H1 (cell line): ENCODE results near the gene CDC42BPB. TPM values are rescaled to one million over a fixed set of nuclear protein-coding genes. Genes with fewer than 3 reads are reported as not detected.

ENCODE experiments used
- CTCF ChIA-PET: fragments of 300-600 bp; sonication (Branson Sonifier 250); formaldehyde crosslinking; loops from one replicate; lab custom pipeline; 2021; ENCODE audit not compliant: partially characterized antibody; lab: Charles Lee
- POLR2A ChIA-PET: fragments of 300-600 bp; sonication (Branson Sonifier 250); formaldehyde crosslinking; loops from one replicate; lab custom pipeline; 2021; ENCODE audit warnings: inconsistent platforms; ENCODE audit not compliant: partially characterized antibody; lab: Charles Lee
- DNase-seq, 2 experiments: peaks; one replicate each; pipeline versions ENCODE4 v3.0.0 to v3.0.0-alpha.2; 2010 to 2022; ENCODE audit warnings: low spot score in 2 of 2, low read depth in 1 of 2, mixed read lengths in 1 of 2
- FAIRE-seq: peaks from 2 replicates; lab custom pipeline; 2011; peaks lifted over from hg19 to GRCh38; lab: Jason Lieb, UNC
- H2AFZ ChIP-seq: 2 replicates; pipeline ENCODE4 v1.8.1; 2012; ENCODE audit warnings: low read length, inconsistent platforms
- H2AK5ac ChIP-seq: 2 replicates; pipeline ENCODE4 v1.6.1; 2013; ENCODE audit warnings: low read depth, low read length
- H2BK120ac ChIP-seq: replicated peaks from 2 replicates; pipeline ENCODE3; 2013; ENCODE audit warnings: low read depth, low read length, inconsistent platforms
- H2BK12ac ChIP-seq: 2 replicates; pipeline ENCODE4 v1.6.1; 2013; ENCODE audit warnings: low read depth, low read length
- H2BK15ac ChIP-seq: 2 replicates; pipeline ENCODE4 v1.6.1; 2013; ENCODE audit warnings: low read length
- H2BK20ac ChIP-seq: 2 replicates; pipeline ENCODE4 v1.6.1; 2013; ENCODE audit warnings: low read length
- H2BK5ac ChIP-seq: 2 replicates; pipeline ENCODE4 v1.6.1; 2013; ENCODE audit warnings: low read depth, low read length
- H3K14ac ChIP-seq: 2 replicates; pipeline ENCODE4 v1.6.1; 2013; ENCODE audit warnings: inconsistent platforms; ENCODE audit not compliant: insufficient read length
- H3K18ac ChIP-seq: 2 replicates; pipeline ENCODE4 v1.6.1; 2013; ENCODE audit warnings: low read length; ENCODE audit errors: extremely low read depth
- H3K23ac ChIP-seq: 2 replicates; pipeline ENCODE4 v1.6.1; 2013; ENCODE audit warnings: inconsistent platforms; ENCODE audit not compliant: insufficient read length
- H3K23me2 ChIP-seq: 2 replicates; pipeline ENCODE4 v1.6.1; 2013; ENCODE audit warnings: low read depth, low read length
- H3K27ac ChIP-seq: 2 replicates; pipeline ENCODE4 v1.6.1; 2011; ENCODE audit warnings: low read depth, low read length, inconsistent platforms
- H3K27me3 ChIP-seq, 4 experiments: replicated peaks in 1 of 4; 1 replicate in 1 of 4; 2 replicates in 3 of 4; pipeline versions ENCODE4 v1.6.1 to v1.8.1; 2011 to 2013; ENCODE audit warnings: low read length in 3 of 4, mild to moderate bottlenecking in 3 of 4, inconsistent platforms in 2 of 4, mixed read lengths in 2 of 4, moderate library complexity in 1 of 4; ENCODE audit not compliant: control insufficient read depth in 3 of 4, insufficient read depth in 3 of 4; ENCODE audit errors: extremely low read depth in 1 of 4
- H3K36me3 ChIP-seq, 4 experiments: 2 replicates each; pipeline versions ENCODE4 v1.6.1 to v1.8.1; 2011 to 2013; ENCODE audit warnings: mild to moderate bottlenecking in 4 of 4, low read length in 3 of 4, moderate library complexity in 2 of 4, control low read depth in 1 of 4, inconsistent platforms in 1 of 4; ENCODE audit not compliant: insufficient read depth in 4 of 4, control insufficient read depth in 2 of 4
- H3K4ac ChIP-seq: replicated peaks from 2 replicates; pipeline ENCODE3; 2013; ENCODE audit warnings: low read length, low read depth, mixed read lengths, inconsistent platforms; ENCODE audit not compliant: insufficient read length
- H3K4me1 ChIP-seq, 4 experiments: replicated peaks in 1 of 4; 1 replicate in 1 of 4; 2 replicates in 3 of 4; pipeline versions ENCODE4 v1.6.1 to v1.8.1; 2011 to 2013; ENCODE audit warnings: low read length in 3 of 4, inconsistent platforms in 2 of 4, mixed read lengths in 1 of 4; ENCODE audit not compliant: insufficient read depth in 4 of 4, control insufficient read depth in 3 of 4
- H3K4me2 ChIP-seq, 2 experiments: 2 replicates each; pipeline versions ENCODE4 v1.6.1 to v1.8.1; 2011 to 2013; ENCODE audit warnings: low read depth in 2 of 2, low read length in 2 of 2, control low read depth in 1 of 2, inconsistent platforms in 1 of 2, mild to moderate bottlenecking in 1 of 2; ENCODE audit not compliant: insufficient read depth in 1 of 2
- H3K4me3 ChIP-seq, 4 experiments: fragments of 200-600, 300-600 bp in 1 of 4; sonication (generic), shearing (Covaris generic), sonication (Bioruptor Twin) in 1 of 4; 2 replicates each; pipeline versions ENCODE4 v1.5.1 to v1.8.1; 2011 to 2016; ENCODE audit warnings: low read length in 4 of 4, low read depth in 3 of 4, control low read depth in 2 of 4, inconsistent platforms in 2 of 4, mild to moderate bottlenecking in 2 of 4, mixed read lengths in 1 of 4, moderate library complexity in 1 of 4; ENCODE audit not compliant: insufficient read depth in 2 of 4; ENCODE audit errors: extremely low read depth in 1 of 4
- H3K56ac ChIP-seq: replicated peaks from 2 replicates; pipeline ENCODE3; 2013; ENCODE audit warnings: low read depth, mild to moderate bottlenecking, mixed read lengths, low read length, inconsistent platforms; ENCODE audit not compliant: insufficient read length
- H3K79me1 ChIP-seq: 2 replicates; pipeline ENCODE4 v1.6.1; 2013; ENCODE audit warnings: low read depth, low read length, control low read depth
- H3K79me2 ChIP-seq, 2 experiments: 2 replicates each; pipeline versions ENCODE4 v1.6.1 to v1.8.1; 2012 to 2013; ENCODE audit warnings: low read length in 2 of 2, mild to moderate bottlenecking in 2 of 2, inconsistent platforms in 1 of 2; ENCODE audit not compliant: insufficient read depth in 2 of 2, control insufficient read depth in 1 of 2
- H3K9ac ChIP-seq, 4 experiments: replicated peaks in 1 of 4; 1 replicate in 1 of 4; 2 replicates in 3 of 4; pipeline versions ENCODE4 v1.6.1 to v1.8.1; 2011 to 2013; ENCODE audit warnings: low read depth in 3 of 4, low read length in 3 of 4, control low read depth in 2 of 4, mild to moderate bottlenecking in 2 of 4, moderate library complexity in 2 of 4, inconsistent platforms in 1 of 4; ENCODE audit errors: extremely low read depth in 1 of 4
- H3K9me3 ChIP-seq, 2 experiments: 2 replicates each; pipeline versions ENCODE4 v1.6.1 to v1.8.1; 2012 to 2013; ENCODE audit warnings: mild to moderate bottlenecking in 2 of 2, moderate library complexity in 2 of 2, control low read depth in 1 of 2, inconsistent platforms in 1 of 2, low read depth in 1 of 2, low read length in 1 of 2, mixed read lengths in 1 of 2; ENCODE audit not compliant: insufficient read depth in 2 of 2
- H4K20me1 ChIP-seq, 2 experiments: replicated peaks in 1 of 2; 2 replicates each; pipeline versions ENCODE3 to v1.8.1; 2011 to 2013; ENCODE audit warnings: inconsistent platforms in 2 of 2, low read length in 2 of 2, mild to moderate bottlenecking in 1 of 2; ENCODE audit not compliant: insufficient read depth in 2 of 2, control insufficient read depth in 1 of 2
- H4K5ac ChIP-seq: 2 replicates; pipeline ENCODE4 v1.6.1; 2013; ENCODE audit warnings: low read length, low read depth, mixed read lengths, inconsistent platforms; ENCODE audit not compliant: insufficient read length
- H4K8ac ChIP-seq: 2 replicates; pipeline ENCODE4 v1.8.0; 2013; ENCODE audit warnings: mild to moderate bottlenecking, moderate library complexity, low read length, inconsistent platforms; ENCODE audit not compliant: insufficient read depth; ENCODE audit errors: extremely low read depth
- H4K91ac ChIP-seq: replicated peaks from 2 replicates; pipeline ENCODE3; 2013; ENCODE audit warnings: low read length, mixed read lengths, inconsistent platforms; ENCODE audit not compliant: insufficient read length
- BRCA1 ChIP-seq: IDR thresholded peaks from 2 replicates; pipeline ENCODE4 v1.6.1; 2012; ENCODE audit warnings: low read depth, low read length, improper control_type of control experiment
- EGR1 ChIP-seq: IDR thresholded peaks from 2 replicates; pipeline ENCODE4 v1.6.1; 2011; ENCODE audit warnings: low read depth, low read length, borderline replicate concordance
- NRF1 ChIP-seq: IDR thresholded peaks from 2 replicates; pipeline ENCODE4 v1.6.1; 2011; ENCODE audit warnings: mild to moderate bottlenecking, low read depth, low read length, improper control_type of control experiment
- RBBP5 ChIP-seq: IDR thresholded peaks from 2 replicates; pipeline ENCODE4 v1.7.1; 2012; ENCODE audit warnings: low read depth, mild to moderate bottlenecking, inconsistent platforms, low read length, moderate library complexity, borderline replicate concordance
- SP2 ChIP-seq: IDR thresholded peaks from 2 replicates; pipeline ENCODE4 v1.6.1; 2012; ENCODE audit warnings: mild to moderate bottlenecking, low read length, inconsistent platforms
- WGBS, 2 experiments: shearing (Covaris generic) in 1 of 2; methylation state at CpG; one replicate each; pipeline versions ENCODE4 v1.1.6 to v1.1.7; 2013 to 2015; ENCODE audit warnings: low lambda C conversion rate in 2 of 2, mixed read lengths in 2 of 2, inconsistent platforms in 1 of 2, low coverage in 1 of 2, missing lambda C conversion rate in 1 of 2; ENCODE audit not compliant: insufficient replicate concordance in 2 of 2, insufficient coverage in 1 of 2, insufficient read length in 1 of 2; ENCODE audit errors: extremely low coverage in 1 of 2, missing lambda C conversion rate in 1 of 2; 5-methylcytosine and 5-hydroxymethylcytosine counted together
- polyA plus RNA-seq, 7 experiments: library from polyadenylated mRNA; depleted of rRNA in 3 of 7; stranded (reverse) in 5 of 7; unstranded in 2 of 7; fragments of >200 nt in 5 of 7; fragments of 200-250 nt in 2 of 7; gene quantifications; 1 replicate in 5 of 7; 2 replicates in 1 of 7; 4 replicates in 1 of 7; pipeline versions ENCODE4 v1.2.1 to v1.2.3, GENCODE V29; 2011 to 2013; ENCODE audit warnings: missing spikeins in 2 of 7, mixed read lengths in 2 of 7
- total RNA-seq: library from RNA; stranded (reverse); fragmentation: NEBNext Ultra II Directional; extraction: Animal tissue kit (Norgen Biotek cat#: 25700); gene quantifications from 2 replicates; pipeline ENCODE4 v1.2.1, GENCODE V29; 2021

CDC42BPB gene
- total and polyA plus RNA-seq, 2 of the 8 experiments (the other 6 are each of a cell fraction or from before 2014, with no cell fraction given) = 51.2 to 88.2 TPM

- H3K27ac ChIP-seq = no peak overlapping the region
- 92% methylated on average over 15 of the region's 15 CpGs; no CpG with 5 or more reads in 1 of the 2 experiments for WGBS, 2 experiments
- no peaks in the 10 kb centered on the region for H3K4me1 ChIP-seq
- DNase-seq = no peak
- H3K4ac ChIP-seq = no peak overlapping the region
- H4K20me1 ChIP-seq = peaks cover 7 to 11% of the 10 kb centered on the region in 2 experiments
- no peaks in the 10 kb centered on the region for H3K27me3 ChIP-seq
- no peak overlapping the region for H3K9ac ChIP-seq
- no peak overlapping the region for H2AK5ac ChIP-seq
- H4K91ac ChIP-seq = no peak overlapping the region
- H3K23me2 ChIP-seq = no peaks in the 10 kb centered on the region
- TF ChIP-seq EGR1 = no peak
- TF ChIP-seq BRCA1 = no peak
- TF ChIP-seq NRF1 = no peak
- no peak for TF ChIP-seq RBBP5
- no peak for TF ChIP-seq SP2
- no peak overlapping the region for H3K4me3 ChIP-seq
- H3K79me1 ChIP-seq = no peaks in the 10 kb centered on the region
- no peaks in the 10 kb centered on the region for H3K9me3 ChIP-seq
- no peak overlapping the region for H3K4me2 ChIP-seq
- H2BK120ac ChIP-seq = no peak overlapping the region
- peaks cover 15 to 57% (median 50%) of the 10 kb centered on the region in 4 experiments; a peak in 7 of 8 replicates for H3K36me3 ChIP-seq
- no peak overlapping the region for H3K18ac ChIP-seq
- no peak overlapping the region for H2BK20ac ChIP-seq
- H2BK12ac ChIP-seq = no peak overlapping the region
- peak overlapping the region; percentile 60; the same call in 1 of the 2 replicates for H2BK5ac ChIP-seq
- H3K79me2 ChIP-seq = no peaks in the 10 kb centered on the region
- ChIA-PET CTCF (interaction anchor here (1.0 to 1.3 kb wide), 2 partner anchors 17 to 258 kb away, joined by 3 to 4 read pairs; no protein-coding TSS in a partner anchor), POLR2A (no interaction called here)
- no peak overlapping the region for H2BK15ac ChIP-seq
- H3K14ac ChIP-seq = no peak overlapping the region
- H3K56ac ChIP-seq = no peak overlapping the region
- H3K23ac ChIP-seq = no peak overlapping the region
- no peak for FAIRE-seq
- H4K8ac ChIP-seq = no peak overlapping the region
- H2AFZ ChIP-seq = no peak overlapping the region
- H4K5ac ChIP-seq = no peak overlapping the region
These were observed 104.2 kb downstream of the CDC42BPB start for GRCh38 chr14:102953100-102953499.
